ENCODE data around the gene TBX10.
A peak's percentile ranks its signal among the peaks of the same experiment; 100 is the strongest.

GRCh38 chr11:67606492-67607295 is 32.9 kb downstream of the TBX10 start, which contains the start of gene NDUFV1:
- TF ChIP-seq CTCF (IDR thresholded peaks at IDR 0.05; ENCODE audit: borderline replicate concordance, extremely low read depth, low read length, poor library complexity, severe bottlenecking) (peak; percentile 79), EZH2 (IDR thresholded peaks at IDR 0.05; ENCODE audit: borderline replicate concordance, low read depth, low read length, severe bottlenecking) (no peak)

Data from DND-41 (cell line).